ENCODE measurements around the gene GEMIN5. TPM values are rescaled to one million over a fixed set of nuclear protein-coding genes. Genes with fewer than 3 reads are reported as not detected.

The GEMIN5 gene
- total RNA-seq = 8.6 and 10.7 TPM in 2 replicates

GRCh38 chr5:154937718-154938466 lies at the start of gene GEMIN5:
Gene GEMIN5 (minus strand): TSS chr5:154938211. CDS start chr5:154938133, 78 bp downstream.

DNA sequence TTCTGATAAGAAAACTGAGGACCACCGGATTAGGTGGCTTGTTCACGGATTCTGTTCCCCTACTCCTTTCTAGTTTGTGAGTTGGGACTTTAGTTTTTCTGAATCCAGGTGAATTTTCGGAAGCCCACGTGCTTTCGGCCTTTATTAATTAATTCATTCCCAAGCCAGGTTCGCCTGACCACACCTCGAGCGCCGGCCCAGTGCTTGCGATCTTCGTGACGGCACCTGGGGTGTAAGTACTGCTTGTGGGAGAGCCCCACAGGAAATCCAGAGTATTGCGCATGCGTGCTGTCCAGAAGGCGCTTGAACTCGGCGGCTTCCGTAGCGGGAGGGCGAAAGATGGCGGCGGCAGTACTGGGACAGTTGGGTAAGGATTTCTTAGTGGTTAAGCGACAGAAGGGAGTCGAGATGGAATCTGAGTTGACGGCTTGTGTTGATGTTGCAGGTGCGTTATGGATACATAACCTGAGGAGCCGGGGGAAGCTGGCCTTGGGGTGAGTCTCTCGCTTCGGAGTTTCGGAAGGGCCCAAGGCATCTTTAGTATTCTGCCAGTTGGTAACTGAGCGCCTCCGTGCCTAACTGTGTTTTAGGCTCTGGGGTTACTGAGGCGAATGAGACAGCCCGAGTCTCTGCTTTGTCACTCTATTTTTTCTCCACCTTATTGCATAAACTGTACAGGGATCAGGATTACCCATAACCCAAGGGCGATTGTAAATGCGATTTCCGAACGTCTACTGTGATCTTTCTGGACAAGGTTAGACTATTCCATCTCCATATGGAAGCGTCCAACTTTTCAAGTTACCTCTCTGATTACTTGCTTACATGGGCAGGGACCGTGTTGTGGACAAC lies 3.0 kb upstream of the GEMIN5 start, which contains the start of gene MRPL22:
MRPL22 (plus strand) TSS at position 302 of the 849 bp plus-strand sequence; CDS start at position 340, 38 bp downstream.

DNA sequence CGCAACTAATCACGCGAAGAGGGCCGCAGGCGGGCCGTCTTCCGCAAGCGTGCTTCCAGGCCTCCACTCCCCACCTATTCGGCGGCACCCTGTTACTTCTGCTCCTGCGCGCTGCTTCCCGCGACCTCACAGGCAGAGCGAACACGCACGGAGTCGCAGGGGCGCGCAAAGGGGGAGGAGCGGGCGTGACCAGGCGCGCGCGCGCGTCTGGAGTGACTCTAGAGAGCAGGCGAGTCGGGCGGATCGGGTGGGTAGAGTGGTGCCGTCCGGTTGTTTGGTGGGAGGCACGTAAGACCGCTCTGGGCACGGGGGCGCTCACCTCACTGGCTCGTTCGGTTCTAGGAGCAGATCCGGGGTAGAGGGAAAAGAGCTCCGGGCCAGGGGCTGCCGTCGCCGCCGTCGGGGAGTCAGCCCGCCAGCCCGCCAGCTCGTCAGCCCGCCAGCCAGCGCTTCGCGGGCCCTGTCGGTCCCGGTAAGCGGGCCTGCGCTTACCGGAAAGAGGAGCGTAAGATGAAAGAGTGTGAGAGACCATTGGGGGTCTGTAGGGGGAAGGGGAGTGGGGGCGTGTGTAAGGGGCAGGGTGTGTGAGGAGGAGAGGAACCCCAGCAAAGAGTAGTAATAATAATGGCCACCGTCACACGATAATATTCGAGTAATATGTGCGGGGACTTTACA lies 79.6 kb downstream of the GEMIN5 start, which contains the start of gene CNOT8:
CNOT8 (plus strand) TSS at position 331 of the 675 bp plus-strand sequence. CDS start 4,652 bp downstream, outside the sequence.

GRCh38 chr5:154850255-154851062 lies 87.6 kb downstream of the GEMIN5 start, which contains the start of gene FAXDC2:
Gene FAXDC2 (minus strand): TSS chr5:154850603. CDS start chr5:154838178, 12,425 bp downstream.

Other genes with a start within 250 kb of the GEMIN5 start
- gene LARP1, start 182.8 kb downstream of the GEMIN5 start, total RNA-seq = 77.5 and 101 TPM in 2 replicates
- 6.7 and 13.7 TPM in 2 replicates for gene FAXDC2, start 87.6 kb downstream of the GEMIN5 start, total RNA-seq
- 54.9 and 59.7 TPM in 2 replicates for gene CNOT8, start 79.6 kb downstream of the GEMIN5 start, total RNA-seq
- 12.0 and 35.9 TPM in 2 replicates for gene MRPL22, start 2.9 kb upstream of the GEMIN5 start, total RNA-seq
- under 0.01 TPM in 1 of 2 replicates, not detected in the other for gene KIF4B, start 75.5 kb upstream of the GEMIN5 start, total RNA-seq

All from pericardium fibroblast (primary cell).